SK-N-SH treated with all-trans-retinoic acid at 6 μM for 48 hours (cell line): ENCODE data around the gene TMEM63A.

ENCODE experiments used
- ATAC-seq: fragments of 200-7000 bp; cut with Tn5 transposase; 3 replicates; pipeline ENCODE4 v1.9.1; 2020; ENCODE audit warnings: mild to moderate bottlenecking, moderate library complexity
- ARNTL ChIP-seq: fragments of 450-650 bp; formaldehyde crosslinking; IDR thresholded peaks from 2 replicates; pipeline ENCODE4 v1.5.0; 2020; ENCODE audit warnings: low read depth, mild to moderate bottlenecking, moderate library complexity, borderline replicate concordance
- BACH2 ChIP-seq: fragments of 250-450 bp; sonication (Bioruptor Pico); IDR thresholded peaks from 2 replicates; pipeline ENCODE4 v1.9.0; 2021; ENCODE audit warnings: mild to moderate bottlenecking, borderline replicate concordance
- CREB5 ChIP-seq: fragments of 250-450 bp; sonication (Bioruptor Pico); IDR thresholded peaks from 2 replicates; pipeline ENCODE4 v1.5.1; 2020; ENCODE audit warnings: low read depth, mild to moderate bottlenecking, moderate library complexity
- CSRNP3 ChIP-seq: fragments of 250-450 bp; sonication (Bioruptor Pico); IDR thresholded peaks from 2 replicates; pipeline ENCODE4 v1.5.1; 2021; ENCODE audit warnings: mild to moderate bottlenecking, moderate library complexity
- GLIS3 ChIP-seq: fragments of 250-450 bp; sonication (Bioruptor Pico); IDR thresholded peaks from 2 replicates; pipeline ENCODE4 v1.5.0; 2020; ENCODE audit warnings: mild to moderate bottlenecking, moderate library complexity
- ISL1 ChIP-seq: fragments of 250-450 bp; sonication (Bioruptor Pico); IDR thresholded peaks from 2 replicates; pipeline ENCODE4 v2.1.2; 2022; ENCODE audit warnings: mild to moderate bottlenecking, moderate library complexity
- OSR1 ChIP-seq: fragments of 250-450 bp; sonication (Bioruptor Pico); IDR thresholded peaks from 2 replicates; pipeline ENCODE4 v1.8.0; 2022; ENCODE audit warnings: moderate library complexity, mild to moderate bottlenecking, inconsistent platforms
- PATZ1 ChIP-seq: fragments of 250-450 bp; sonication (Bioruptor Pico); IDR thresholded peaks from 2 replicates; pipeline ENCODE4 v1.8.0; 2020; ENCODE audit warnings: mild to moderate bottlenecking, moderate library complexity, borderline replicate concordance
- POU6F1 ChIP-seq: fragments of 250-450 bp; sonication (Bioruptor Pico); IDR thresholded peaks from 2 replicates; pipeline ENCODE4 v1.8.0; 2021; ENCODE audit warnings: low read depth, mild to moderate bottlenecking, moderate library complexity, borderline replicate concordance
- RARB ChIP-seq: fragments of 250-450 bp; sonication (Bioruptor Pico); IDR thresholded peaks from 2 replicates; pipeline ENCODE4 v1.8.0; 2021; ENCODE audit warnings: mild to moderate bottlenecking, moderate library complexity
- SNAI2 ChIP-seq: fragments of 250-450 bp; sonication (Bioruptor Pico); IDR thresholded peaks from 2 replicates; pipeline ENCODE4 v1.5.0; 2020; ENCODE audit warnings: mild to moderate bottlenecking, moderate library complexity
- TCF4 ChIP-seq: fragments of 250-450 bp; sonication (Bioruptor Pico); IDR thresholded peaks from 2 replicates; pipeline ENCODE4 v1.8.0; 2021; ENCODE audit warnings: mild to moderate bottlenecking, moderate library complexity, borderline replicate concordance
- TOX ChIP-seq: fragments of 250-450 bp; sonication (Bioruptor Pico); IDR thresholded peaks from 2 replicates; pipeline ENCODE4 v1.8.0; 2021; ENCODE audit warnings: mild to moderate bottlenecking, moderate library complexity, borderline replicate concordance
- TSHZ2 ChIP-seq: fragments of 250-450 bp; sonication (Bioruptor Pico); IDR thresholded peaks from 2 replicates; pipeline ENCODE4 v1.5.0; 2020; ENCODE audit warnings: mild to moderate bottlenecking, moderate library complexity
- ZC3H10 ChIP-seq: fragments of 250-450 bp; sonication (Bioruptor Pico); IDR thresholded peaks from 2 replicates; pipeline ENCODE4 v1.5.1; 2021; ENCODE audit warnings: mild to moderate bottlenecking, moderate library complexity
- ZFP3 ChIP-seq: fragments of 250-450 bp; sonication (Bioruptor Pico); IDR thresholded peaks from 2 replicates; pipeline ENCODE4 v1.5.0; 2020; ENCODE audit warnings: mild to moderate bottlenecking, moderate library complexity
- ZFP30 ChIP-seq: fragments of 450-650 bp; formaldehyde crosslinking; IDR thresholded peaks from 2 replicates; pipeline ENCODE4 v1.5.0; 2022; ENCODE audit warnings: mild to moderate bottlenecking, moderate library complexity
- ZNF565 ChIP-seq: fragments of 450-650 bp; formaldehyde crosslinking; conservative IDR thresholded peaks from 2 replicates; pipeline ENCODE4 v1.5.0; 2020; ENCODE audit warnings: low read depth, mild to moderate bottlenecking, moderate library complexity
- ZNF70 ChIP-seq: fragments of 450-650 bp; formaldehyde crosslinking; IDR thresholded peaks from 2 replicates; pipeline ENCODE4 v1.5.0; 2020; ENCODE audit warnings: mild to moderate bottlenecking, moderate library complexity
- ZNF8 ChIP-seq: fragments of 450-650 bp; formaldehyde crosslinking; IDR thresholded peaks from 2 replicates; pipeline ENCODE4 v1.5.0; 2020; ENCODE audit warnings: mild to moderate bottlenecking, moderate library complexity

The TMEM63A gene

GRCh38 chr1:225868631-225869330, 13.4 kb downstream of the TMEM63A start:
- no peak for ATAC-seq
- TF ChIP-seq GLIS3 = no peak
- TF ChIP-seq ZFP3 (CRISPR knock-in tag) = no peak
- TF ChIP-seq POU6F1 (CRISPR knock-in tag) = no peak
- TF ChIP-seq OSR1 (CRISPR knock-in tag) = no peak
- TF ChIP-seq CREB5 (CRISPR knock-in tag) = no peak
- no peak for TF ChIP-seq SNAI2
- no peak for TF ChIP-seq PATZ1 (CRISPR knock-in tag)
- no peak for TF ChIP-seq CSRNP3 (CRISPR knock-in tag)
- TF ChIP-seq BACH2 = no peak

GRCh38 chr1:225866981-225867380, 15.2 kb downstream of the TMEM63A start:
- no peak for ATAC-seq
- TF ChIP-seq TOX (CRISPR knock-in tag) = no peak
- TF ChIP-seq BACH2 = no peak
- no peak for TF ChIP-seq TSHZ2 (CRISPR knock-in tag)
- TF ChIP-seq ZFP3 (CRISPR knock-in tag) = no peak

- TF ChIP-seq ZNF8 (no peak), ZFP30 (CRISPR knock-in tag) (no peak), ARNTL (CRISPR knock-in tag) (no peak), ZNF70 (no peak), RARB (CRISPR knock-in tag) (no peak), ZNF565 (CRISPR knock-in tag) (no peak)
- peak; percentile 48 for ATAC-seq
Observed at GRCh38 chr1:225866061-225866837, 15.9 kb downstream of the TMEM63A start.

GRCh38 chr1:225865514-225865913, 16.7 kb downstream of the TMEM63A start:
- ATAC-seq = no peak
- TF ChIP-seq TCF4 (CRISPR knock-in tag) (no peak), ZNF8 (no peak), ZNF70 (no peak), ZNF565 (CRISPR knock-in tag) (no peak), ZFP30 (CRISPR knock-in tag) (no peak), OSR1 (CRISPR knock-in tag) (no peak), ISL1 (CRISPR knock-in tag) (no peak), POU6F1 (CRISPR knock-in tag) (no peak), ARNTL (CRISPR knock-in tag) (no peak), ZC3H10 (CRISPR knock-in tag) (no peak), TSHZ2 (CRISPR knock-in tag) (no peak), RARB (CRISPR knock-in tag) (no peak), GLIS3 (no peak), ZFP3 (CRISPR knock-in tag) (no peak)
